ENCODE results near the gene QARS1.

QARS1 gene

GRCh38 chr3:49104427-49105291 is at the start of gene QARS1:
QARS1 (minus strand) TSS chr3:49104757; CDS start chr3:49104733, 24 bp downstream.
- peak; percentile 76 for DNase-seq (ENCODE audit: low read depth)

- DNase-seq (ENCODE audit: low read depth) = no peak
Measured at GRCh38 chr3:49153349-49153912, 48.9 kb upstream of the QARS1 start.

- DNase-seq (ENCODE audit: low read depth) = no peak
Measured at GRCh38 chr3:49151610-49152009, 47.1 kb upstream of the QARS1 start.

- no peak for DNase-seq (ENCODE audit: low read depth)
Measured at GRCh38 chr3:49148159-49148558, 43.6 kb upstream of the QARS1 start.

- no peak for DNase-seq (ENCODE audit: low read depth)
Measured at GRCh38 chr3:49140080-49140479, 35.5 kb upstream of the QARS1 start.

GRCh38 chr3:49135499-49135898 is 30.9 kb upstream of the QARS1 start:
- DNase-seq (ENCODE audit: low read depth) = no peak

- no peak for DNase-seq (ENCODE audit: low read depth)
Measured at GRCh38 chr3:49134471-49135265, 30.1 kb upstream of the QARS1 start.

GRCh38 chr3:49133226-49133951 is 28.8 kb upstream of the QARS1 start:
- DNase-seq (ENCODE audit: low read depth) = peak; percentile 63

GRCh38 chr3:49132437-49133225 is 28.1 kb upstream of the QARS1 start, which contains the start of gene LAMB2:
LAMB2 (minus strand) TSS chr3:49133050; CDS start chr3:49132867, 183 bp downstream.
- peak; percentile 47 for DNase-seq (ENCODE audit: low read depth)

- DNase-seq (ENCODE audit: low read depth) = no peak
Measured at GRCh38 chr3:49132073-49132436, 27.5 kb upstream of the QARS1 start.

- DNase-seq (ENCODE audit: low read depth) = no peak
Measured at GRCh38 chr3:49131576-49131975, 27.0 kb upstream of the QARS1 start.

GRCh38 chr3:49131040-49131439 is 26.5 kb upstream of the QARS1 start:
- no peak for DNase-seq (ENCODE audit: low read depth)

- DNase-seq (ENCODE audit: low read depth) = no peak
Measured at GRCh38 chr3:49124991-49125670, 20.6 kb upstream of the QARS1 start.

- DNase-seq (ENCODE audit: low read depth) = no peak
Measured at GRCh38 chr3:49124203-49124602, 19.6 kb upstream of the QARS1 start.

GRCh38 chr3:49123687-49124086 is 19.1 kb upstream of the QARS1 start:
- no peak for DNase-seq (ENCODE audit: low read depth)

- no peak for DNase-seq (ENCODE audit: low read depth)
Measured at GRCh38 chr3:49122886-49123545, 18.5 kb upstream of the QARS1 start.

- DNase-seq (ENCODE audit: low read depth) = no peak
Measured at GRCh38 chr3:49122451-49122850, 17.9 kb upstream of the QARS1 start.

- no peak for DNase-seq (ENCODE audit: low read depth)
Measured at GRCh38 chr3:49122022-49122421, 17.5 kb upstream of the QARS1 start.

GRCh38 chr3:49121132-49121736 is 16.7 kb upstream of the QARS1 start:
- DNase-seq (ENCODE audit: low read depth) = no peak
